ENCODE measurements around the gene C5orf63. TPM values are rescaled to one million over a fixed set of nuclear protein-coding genes. Genes with fewer than 3 reads are reported as not detected.

The C5orf63 gene
- total and polyA plus RNA-seq, 2 donors (not counting 3 experiments of a cell fraction or from before 2014, with no cell fraction given) = 1.4 to 5.3 TPM

DNA sequence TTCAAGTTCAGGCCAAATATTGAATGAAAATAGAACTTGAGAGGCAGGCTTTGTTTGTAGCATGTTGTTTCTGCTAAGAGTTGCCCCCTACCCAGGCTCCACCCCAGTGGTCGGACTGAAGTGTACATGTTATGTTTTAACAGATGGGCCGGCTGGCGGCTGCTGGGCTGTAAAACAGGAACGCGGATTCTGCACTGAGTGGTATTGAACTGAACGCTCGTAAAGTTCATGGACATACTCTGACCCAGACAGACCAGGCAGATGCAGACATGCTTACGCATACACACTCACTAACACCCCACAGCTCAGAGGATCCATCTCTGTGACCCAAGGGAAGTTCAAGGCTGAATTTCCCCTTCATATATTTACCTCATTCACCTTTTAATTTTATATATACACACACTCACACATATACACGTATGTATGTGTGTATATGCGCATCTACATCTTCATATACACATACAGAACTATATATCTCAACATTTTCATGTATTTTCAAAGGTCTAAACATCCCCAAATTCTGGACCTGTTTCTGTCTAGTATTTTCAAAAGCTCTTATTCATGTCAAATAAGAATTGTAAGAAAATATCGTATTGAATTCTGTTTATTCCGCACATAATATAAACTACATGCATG lies 44.4 kb downstream of the C5orf63 start:
- intact Hi-C loops (cut with micrococcal nuclease) (no loop called here), dilution Hi-C loops (cut with MboI; ENCODE audit: extremely low pct_ligation_motif_present, low sequenced_read_pairs) (no loop called here)
- TF ChIP-seq EZH2 (IDR thresholded peaks at IDR 0.05; ENCODE audit: borderline replicate concordance, low read depth, low read length, severe bottlenecking) = no peak
- TF ChIP-seq, protein P1, sequence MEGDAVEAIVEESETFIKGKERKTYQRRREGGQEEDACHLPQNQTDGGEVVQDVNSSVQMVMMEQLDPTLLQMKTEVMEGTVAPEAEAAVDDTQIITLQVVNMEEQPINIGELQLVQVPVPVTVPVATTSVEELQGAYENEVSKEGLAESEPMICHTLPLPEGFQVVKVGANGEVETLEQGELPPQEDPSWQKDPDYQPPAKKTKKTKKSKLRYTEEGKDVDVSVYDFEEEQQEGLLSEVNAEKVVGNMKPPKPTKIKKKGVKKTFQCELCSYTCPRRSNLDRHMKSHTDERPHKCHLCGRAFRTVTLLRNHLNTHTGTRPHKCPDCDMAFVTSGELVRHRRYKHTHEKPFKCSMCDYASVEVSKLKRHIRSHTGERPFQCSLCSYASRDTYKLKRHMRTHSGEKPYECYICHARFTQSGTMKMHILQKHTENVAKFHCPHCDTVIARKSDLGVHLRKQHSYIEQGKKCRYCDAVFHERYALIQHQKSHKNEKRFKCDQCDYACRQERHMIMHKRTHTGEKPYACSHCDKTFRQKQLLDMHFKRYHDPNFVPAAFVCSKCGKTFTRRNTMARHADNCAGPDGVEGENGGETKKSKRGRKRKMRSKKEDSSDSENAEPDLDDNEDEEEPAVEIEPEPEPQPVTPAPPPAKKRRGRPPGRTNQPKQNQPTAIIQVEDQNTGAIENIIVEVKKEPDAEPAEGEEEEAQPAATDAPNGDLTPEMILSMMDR (IDR thresholded peaks at IDR 0.05; ENCODE audit: extremely low read depth in 1 of 2, insufficient read depth in 1 of 2, low read depth in 1 of 2, low read length in 2 of 2) = no peak
- TF ChIP-seq GATA2 (IDR thresholded peaks at IDR 0.05; ENCODE audit: insufficient read depth, insufficient read length, low read depth, low read length) = no peak
- TF ChIP-seq POLR2AphosphoS5 (IDR thresholded peaks at IDR 0.05; ENCODE audit: insufficient read depth, low read depth, low read length) = no peak
- no peak for TF ChIP-seq MYC (IDR thresholded peaks at IDR 0.05; ENCODE audit: low read depth, low read length)
- no peaks in the 10 kb centered on the region for H3K36me3 ChIP-seq (ENCODE audit: control insufficient read depth in 2 of 2, extremely low read depth in 1 of 2, insufficient read depth in 2 of 2, low read length in 2 of 2)
- H3K79me2 ChIP-seq (ENCODE audit: control insufficient read depth, insufficient read depth, low read length) = peaks cover 62% of the 10 kb centered on the region
- DNase-seq (ENCODE audit: low read depth, low spot score) (peak; percentile 36), FAIRE-seq (peak; percentile 46)
- H2AFZ ChIP-seq (ENCODE audit: low read depth, low read length) = no peak overlapping the region
- peak overlapping the region; percentile 83 to 93 (median 88) for H3K4me3 ChIP-seq (replicated peaks in 1 of 3; ENCODE audit: insufficient read depth in 1 of 3, low read depth in 1 of 3, low read length in 3 of 3)
- H3K4me2 ChIP-seq (ENCODE audit: insufficient read depth, low read length) = peak overlapping the region; percentile 97
- no peaks in the 10 kb centered on the region for H3K9me3 ChIP-seq (replicated peaks; ENCODE audit: control insufficient read depth, insufficient read depth, low read length)
- ChIA-PET POLR2A (no interaction called here), CTCF (interaction anchor here (0.6 to 2.0 kb wide), 16 partner anchors 10 to 286 kb away, joined by 3 to 24 read pairs (median 4); no protein-coding TSS in a partner anchor)
- no peak overlapping the region for H3K27ac ChIP-seq (ENCODE audit: insufficient read depth, low read depth, low read length)
- no TSS peak for BruUV-seq (replicated peaks)
- H3K9ac ChIP-seq (replicated peaks; ENCODE audit: extremely low read depth, insufficient read depth, low read length) = peak overlapping the region; percentile 69
- no peaks in the 10 kb centered on the region for H3K9me1 ChIP-seq (replicated peaks; ENCODE audit: control insufficient read depth, extremely low read depth, insufficient read depth, low read length)
- H3K4me1 ChIP-seq (ENCODE audit: control insufficient read depth, extremely low read depth, insufficient read depth, low read length) = peaks cover 11% of the 10 kb centered on the region
- H4K20me1 ChIP-seq (replicated peaks; ENCODE audit: control insufficient read depth, extremely low read depth, insufficient read depth, low read length) = no peaks in the 10 kb centered on the region
- no peaks in the 10 kb centered on the region for H3K27me3 ChIP-seq (ENCODE audit: control insufficient read depth in 2 of 2, insufficient read depth in 2 of 2, low read length in 2 of 2)
